GM23338 (cell line): Measurements from ENCODE around the gene NT5C. TPM values are rescaled to one million over a fixed set of nuclear protein-coding genes. Genes with fewer than 3 reads are reported as not detected.
A peak's percentile ranks its signal among the peaks of the same experiment; 100 is the strongest.

Experiments used
- ATAC-seq: fragments of 200-7000 bp; cut with Tn5 transposase; 3 replicates; pipeline ENCODE4 v1.9.1; 2020
- DNase-seq: peaks from one replicate; pipeline ENCODE4 v3.0.0-alpha.2; 2015; ENCODE audit warnings: low spot score
- H2AFZ ChIP-seq: fragments of 200-600 bp; sonication (generic); 2 replicates; pipeline ENCODE4 v1.8.0; 2016; ENCODE audit warnings: antibody characterized with exemption, mild to moderate bottlenecking, moderate library complexity
- H3F3A ChIP-seq: fragments of 200-600 bp; sonication (generic); replicated peaks from 2 replicates; pipeline ENCODE4 v1.8.0; 2017; ENCODE audit warnings: antibody characterized with exemption, mixed run types, low read depth
- H3K27ac ChIP-seq: fragments of 200-600 bp; sonication (generic); 2 replicates; pipeline ENCODE4 v1.6.1; 2016; ENCODE audit warnings: low read depth
- H3K27me3 ChIP-seq: fragments of 200-600 bp; sonication (generic); 2 replicates; pipeline ENCODE4 v1.8.0; 2016; ENCODE audit warnings: mild to moderate bottlenecking, mixed run types, moderate library complexity; ENCODE audit not compliant: insufficient read depth
- H3K36me3 ChIP-seq: fragments of 200-600 bp; sonication (generic); 2 replicates; pipeline ENCODE4 v1.8.0; 2016; ENCODE audit warnings: mild to moderate bottlenecking; ENCODE audit not compliant: insufficient read depth
- H3K4me1 ChIP-seq: fragments of 200-600 bp; sonication (generic); 2 replicates; pipeline ENCODE4 v1.8.0; 2016; ENCODE audit warnings: mild to moderate bottlenecking, moderate library complexity; ENCODE audit not compliant: insufficient read depth
- H3K4me2 ChIP-seq: fragments of 200-600 bp; sonication (generic); 2 replicates; pipeline ENCODE4 v1.7.1; 2017; ENCODE audit warnings: mixed run types
- H3K4me3 ChIP-seq: fragments of 200-600 bp; sonication (generic); 2 replicates; pipeline ENCODE4 v1.6.1; 2016; ENCODE audit warnings: mixed run types
- H3K79me2 ChIP-seq: fragments of 200-600 bp; sonication (generic); replicated peaks from 2 replicates; pipeline ENCODE4 v1.8.0; 2017; ENCODE audit warnings: mild to moderate bottlenecking; ENCODE audit not compliant: insufficient read depth
- H3K9me2 ChIP-seq: fragments of 200-600 bp; sonication (generic); 2 replicates; pipeline ENCODE4 v1.8.0; 2017; ENCODE audit not compliant: insufficient read depth
- H4K20me1 ChIP-seq: fragments of 200-600 bp; sonication (generic); replicated peaks from 2 replicates; pipeline ENCODE4 v1.8.0; 2017; ENCODE audit warnings: mild to moderate bottlenecking; ENCODE audit not compliant: insufficient read depth
- H3K27ac Mint-ChIP-seq: 2 replicates; pipeline ENCODE4 v1.8.0; 2020; ENCODE audit warnings: inconsistent platforms, mild to moderate bottlenecking, moderate library complexity, mixed read lengths
- H3K27me3 Mint-ChIP-seq: 3 replicates; pipeline ENCODE4 v1.8.0; 2022; ENCODE audit warnings: low read depth, mild to moderate bottlenecking, moderate library complexity, mixed read lengths, inconsistent platforms; ENCODE audit not compliant: insufficient read depth, poor library complexity
- H3K36me3 Mint-ChIP-seq: 3 replicates; pipeline ENCODE4 v1.8.0; 2021; ENCODE audit warnings: low read depth, mild to moderate bottlenecking, inconsistent platforms, moderate library complexity, mixed read lengths
- H3K4me1 Mint-ChIP-seq: 3 replicates; pipeline ENCODE4 v1.8.0; 2020; ENCODE audit warnings: mild to moderate bottlenecking, inconsistent platforms, mixed read lengths
- H3K4me3 Mint-ChIP-seq: 3 replicates; pipeline ENCODE4 v1.8.0; 2021; ENCODE audit warnings: moderate library complexity, mild to moderate bottlenecking, inconsistent platforms, mixed read lengths
- H3K9me3 Mint-ChIP-seq: 3 replicates; pipeline ENCODE4 v1.8.0; 2020; ENCODE audit warnings: moderate library complexity, mild to moderate bottlenecking, inconsistent platforms, mixed read lengths
- CTCF ChIP-seq, 2 experiments: fragments of 200-600 bp in 1 of 2; sonication (generic) in 1 of 2; conservative IDR thresholded peaks; 2 replicates each; pipeline versions ENCODE4 v1.5.1 to v1.6.1; 2016 to 2017; ENCODE audit warnings: antibody characterized with exemption in 2 of 2, low read depth in 2 of 2, mild to moderate bottlenecking in 2 of 2, moderate library complexity in 1 of 2
- EZH2 ChIP-seq: fragments of 200-600 bp; sonication (generic); IDR thresholded peaks from one replicate; pipeline ENCODE4 v1.8.0; 2017; ENCODE audit warnings: antibody characterized with exemption, mild to moderate bottlenecking, low read depth; ENCODE audit not compliant: unreplicated experiment
- JUNB ChIP-seq: IDR thresholded peaks from one replicate; pipeline ENCODE4 v1.6.1; 2016; ENCODE audit warnings: antibody characterized with exemption; ENCODE audit not compliant: unreplicated experiment
- ZNF331 ChIP-seq: fragments of 250-450 bp; sonication (Bioruptor Pico); IDR thresholded peaks from 2 replicates; pipeline ENCODE4 v1.5.0; 2020; ENCODE audit warnings: low read depth, mild to moderate bottlenecking, moderate library complexity
- polyA plus RNA-seq: library from polyadenylated mRNA; unstranded; fragments of >200 nt; fragmentation: Nextera tagmentation; extraction: Ambion mirVana; gene quantifications from 2 replicates; pipeline ENCODE4 v1.2.1, GENCODE V29; 2016
- total RNA-seq: library from RNA; depleted of rRNA; stranded (reverse); fragments of >200 nt; shearing (Covaris generic); gene quantifications from 2 replicates; pipeline ENCODE4 v1.2.3, GENCODE V29; 2014
- TF ChIP-seq, protein P1 (sequence below): IDR thresholded peaks from 2 replicates; pipeline ENCODE4 v1.6.1; 2016; ENCODE audit warnings: antibody characterized with exemption

Gene NT5C
- total and polyA plus RNA-seq, 2 experiments from 2014 or later = 91.7 to 120 TPM

DNA sequence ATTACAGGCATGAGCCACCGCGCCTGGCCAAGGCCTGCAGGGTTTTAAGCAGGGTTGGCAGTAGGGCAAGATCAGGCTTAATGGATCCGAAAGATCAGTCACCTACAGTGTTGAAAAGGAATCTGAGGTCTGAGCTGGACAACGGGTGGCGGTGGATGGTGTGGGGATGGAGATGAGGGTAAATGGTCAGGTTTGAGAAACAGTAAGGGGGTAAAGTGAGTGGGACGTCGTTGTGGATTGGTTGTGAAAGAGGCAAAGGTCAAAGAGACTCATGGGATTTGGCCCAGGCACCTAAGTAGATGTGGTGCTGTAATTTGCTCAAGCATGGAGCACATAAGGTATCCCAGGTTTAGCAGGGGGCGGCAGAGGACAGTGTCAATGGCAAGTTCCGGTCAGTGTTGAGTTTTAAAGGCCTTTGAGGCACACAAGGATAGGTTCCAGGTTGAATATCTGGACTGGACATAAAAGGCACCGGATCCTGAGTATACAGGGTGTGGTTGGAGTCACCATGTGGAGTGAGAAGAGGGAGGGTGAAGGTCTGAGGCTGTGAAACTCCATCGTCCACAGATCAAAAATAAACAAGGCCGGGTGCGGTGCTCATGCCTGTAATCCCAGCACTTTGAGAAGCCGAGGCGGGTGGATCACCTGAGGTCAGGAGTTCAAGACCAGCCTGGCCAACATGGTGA is 44.9 kb downstream of the NT5C start:
- peaks cover 50% of the 10 kb centered on the region for H3K4me1 ChIP-seq
- H3K4me2 ChIP-seq = peak overlapping the region; percentile 96
- TF ChIP-seq, protein P1, sequence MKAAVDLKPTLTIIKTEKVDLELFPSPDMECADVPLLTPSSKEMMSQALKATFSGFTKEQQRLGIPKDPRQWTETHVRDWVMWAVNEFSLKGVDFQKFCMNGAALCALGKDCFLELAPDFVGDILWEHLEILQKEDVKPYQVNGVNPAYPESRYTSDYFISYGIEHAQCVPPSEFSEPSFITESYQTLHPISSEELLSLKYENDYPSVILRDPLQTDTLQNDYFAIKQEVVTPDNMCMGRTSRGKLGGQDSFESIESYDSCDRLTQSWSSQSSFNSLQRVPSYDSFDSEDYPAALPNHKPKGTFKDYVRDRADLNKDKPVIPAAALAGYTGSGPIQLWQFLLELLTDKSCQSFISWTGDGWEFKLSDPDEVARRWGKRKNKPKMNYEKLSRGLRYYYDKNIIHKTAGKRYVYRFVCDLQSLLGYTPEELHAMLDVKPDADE = no peak
- TF ChIP-seq CTCF (conservative IDR thresholded peaks at IDR 0.05; ENCODE audit: low read depth in 2 of 2) = peak in 1 of 2 experiments; percentile 40; a peak in 2 of 4 replicates
- no peak for TF ChIP-seq ZNF331 (CRISPR knock-in tag)
- no peak for TF ChIP-seq EZH2
- H3K27ac Mint-ChIP-seq = peak overlapping the region; percentile 79
- H3K36me3 Mint-ChIP-seq = no peaks in the 10 kb centered on the region; the same call in 2 of the 3 replicates
- ATAC-seq (no peak), DNase-seq (no peak)
- H3K4me3 Mint-ChIP-seq = peak overlapping the region; percentile 75
- peaks cover 52% of the 10 kb centered on the region for H3K4me1 Mint-ChIP-seq
- H2AFZ ChIP-seq = no peak overlapping the region
- no peaks in the 10 kb centered on the region for H3K36me3 ChIP-seq
- peaks cover 27% of the 10 kb centered on the region for H3K27me3 Mint-ChIP-seq
- no peaks in the 10 kb centered on the region for H3K9me2 ChIP-seq
- peaks cover 29% of the 10 kb centered on the region for H3F3A ChIP-seq
- H3K27ac ChIP-seq = peak overlapping the region; percentile 98
- H3K4me3 ChIP-seq = peak overlapping the region; percentile 91
- H3K9me3 Mint-ChIP-seq = no peaks in the 10 kb centered on the region
- peaks cover under 1% of the 10 kb centered on the region for H3K79me2 ChIP-seq
- H4K20me1 ChIP-seq = no peaks in the 10 kb centered on the region
- no peaks in the 10 kb centered on the region for H3K27me3 ChIP-seq

DNA sequence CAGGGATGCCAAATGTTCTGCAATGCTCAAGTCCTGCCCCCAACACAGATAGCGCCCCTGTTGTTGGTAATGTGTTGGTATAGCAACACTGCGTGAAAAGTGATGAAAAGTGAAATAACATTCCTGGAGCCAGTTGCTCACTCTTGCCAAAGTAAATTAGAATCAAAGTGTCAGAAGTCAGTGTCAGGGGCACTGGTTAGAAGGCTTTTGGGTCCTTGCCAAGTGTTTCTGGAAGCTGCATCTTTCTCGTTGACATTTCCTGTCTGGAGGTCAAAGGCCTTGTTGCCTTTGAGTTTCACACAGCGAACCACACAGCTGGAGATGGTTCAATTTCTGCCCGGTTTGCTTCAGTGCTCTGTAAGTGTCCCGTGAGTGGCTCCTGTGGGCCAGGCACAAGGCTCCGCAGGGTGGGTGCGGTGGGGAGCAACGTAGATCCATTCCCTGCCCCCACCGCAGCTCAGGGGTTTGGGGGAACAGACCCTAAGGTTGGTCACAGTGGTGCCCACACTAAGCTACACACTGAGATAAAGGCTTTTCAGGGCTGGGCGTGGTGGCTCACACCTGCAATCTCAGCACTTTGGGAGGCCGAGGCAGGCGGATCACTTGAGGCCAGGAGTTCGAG is 47.4 kb downstream of the NT5C start:
- no peak overlapping the region for H2AFZ ChIP-seq
- H3F3A ChIP-seq = peaks cover 18% of the 10 kb centered on the region
- H3K27me3 Mint-ChIP-seq = peaks cover 15% of the 10 kb centered on the region
- peaks cover 32% of the 10 kb centered on the region for H3K4me1 ChIP-seq
- H3K9me2 ChIP-seq = no peaks in the 10 kb centered on the region
- no peaks in the 10 kb centered on the region for H4K20me1 ChIP-seq
- no peak for ATAC-seq
- H3K27me3 ChIP-seq = no peaks in the 10 kb centered on the region
- H3K4me3 ChIP-seq = no peak overlapping the region
- no peak for TF ChIP-seq JUNB
- 0 out of 4 replicates have a peak, but pooled peaks of 1 of the 2 experiments have one; percentile 0 for TF ChIP-seq CTCF (conservative IDR thresholded peaks at IDR 0.05; ENCODE audit: low read depth in 2 of 2)
- no peak overlapping the region for H3K27ac Mint-ChIP-seq
- no peak overlapping the region for H3K4me3 Mint-ChIP-seq
- H3K27ac ChIP-seq = no peak overlapping the region
- H3K36me3 Mint-ChIP-seq = no peaks in the 10 kb centered on the region; the same call in 2 of the 3 replicates
- no peaks in the 10 kb centered on the region; the same call in 1 of the 2 replicates for H3K79me2 ChIP-seq
- H3K4me2 ChIP-seq = no peak overlapping the region
- no peaks in the 10 kb centered on the region for H3K9me3 Mint-ChIP-seq
- no peaks in the 10 kb centered on the region for H3K36me3 ChIP-seq
- H3K4me1 Mint-ChIP-seq = peaks cover 34% of the 10 kb centered on the region
- no peak for DNase-seq
